HEK293 (cell line): ENCODE results near the gene COPS9.

Source experiments
- CTCF ChIA-PET: fragments of 350-600 bp; formaldehyde crosslinking; extraction: SDS; loops from one replicate; lab custom pipeline; 2021; ENCODE audit warnings: antibody characterized with exemption; lab: Yijun Ruan, JAX
- POLR2A ChIA-PET: fragments of 300-600 bp; formaldehyde crosslinking; extraction: SDS; loops from one replicate; lab custom pipeline; 2020; ENCODE audit warnings: antibody characterized with exemption, inconsistent platforms; lab: Yijun Ruan, JAX
- H3K27ac ChIP-seq: fragments of 200-500 bp; sonication (Bioruptor generic); 2 replicates; pipeline ENCODE4 v1.5.1; 2014; ENCODE audit warnings: low read depth, low read length, control low read depth, inconsistent platforms; ENCODE audit errors: extremely low read depth
- H3K36me3 ChIP-seq, 2 experiments: fragments of 200-500 bp in 1 of 2; sonication (Bioruptor generic) in 1 of 2; 1 replicate in 1 of 2; 2 replicates in 1 of 2; pipeline ENCODE4 v1.5.1; 2014 to 2017; ENCODE audit warnings: inconsistent platforms in 2 of 2, low read length in 2 of 2; ENCODE audit not compliant: control insufficient read depth in 2 of 2, insufficient read depth in 1 of 2
- H3K4me1 ChIP-seq: fragments of 200-500 bp; sonication (Bioruptor generic); 2 replicates; pipeline ENCODE4 v1.5.1; 2014; ENCODE audit warnings: mild to moderate bottlenecking, low read length, inconsistent platforms; ENCODE audit not compliant: control insufficient read depth, insufficient read depth
- H3K4me3 ChIP-seq: 2 replicates; pipeline ENCODE4 v1.5.1; 2011; ENCODE audit warnings: low read depth, mild to moderate bottlenecking, control low read depth, low read length, moderate library complexity
- H3K9me3 ChIP-seq: fragments of 200-500 bp; sonication (Bioruptor generic); 2 replicates; pipeline ENCODE4 v1.5.1; 2014; ENCODE audit warnings: low read depth, low read length, inconsistent platforms; ENCODE audit not compliant: control insufficient read depth, insufficient read depth
- KLF7 ChIP-seq: fragments of 450-650 bp; formaldehyde crosslinking; IDR thresholded peaks from 2 replicates; pipeline ENCODE4 v1.5.1; 2016; ENCODE audit warnings: missing biosample characterization, missing genetic modification characterization, borderline replicate concordance
- SETDB1 ChIP-seq: IDR thresholded peaks from one replicate; pipeline ENCODE4 v1.6.1; 2017; ENCODE audit warnings: mild to moderate bottlenecking, low read length, moderate library complexity, mixed read lengths; ENCODE audit not compliant: insufficient read length
- WT1 ChIP-seq: fragments of 450-650 bp; formaldehyde crosslinking; IDR thresholded peaks from 2 replicates; pipeline ENCODE4 v1.5.1; 2016; ENCODE audit warnings: missing biosample characterization, missing genetic modification characterization
- YY2 ChIP-seq: fragments of 450-650 bp; formaldehyde crosslinking; IDR thresholded peaks from 2 replicates; pipeline ENCODE4 v1.5.1; 2016; ENCODE audit warnings: missing biosample characterization, missing genetic modification characterization
- ZBTB11 ChIP-seq: fragments of 450-650 bp; formaldehyde crosslinking; conservative IDR thresholded peaks from 2 replicates; pipeline ENCODE4 v1.5.1; 2016; ENCODE audit warnings: low read depth, missing biosample characterization, missing genetic modification characterization
- ZNF121 ChIP-seq: fragments of 450-650 bp; formaldehyde crosslinking; IDR thresholded peaks from 2 replicates; pipeline ENCODE4 v1.5.1; 2016; ENCODE audit warnings: missing biosample characterization, missing genetic modification characterization
- ZNF24 ChIP-seq: fragments of 450-650 bp; formaldehyde crosslinking; IDR thresholded peaks from 2 replicates; pipeline ENCODE4 v1.5.1; 2016; ENCODE audit warnings: missing biosample characterization, missing genetic modification characterization
- ZNF280C ChIP-seq: fragments of 450-650 bp; formaldehyde crosslinking; IDR thresholded peaks from 2 replicates; pipeline ENCODE4 v1.5.1; 2016; ENCODE audit warnings: missing biosample characterization, missing genetic modification characterization
- ZNF335 ChIP-seq: fragments of 450-650 bp; formaldehyde crosslinking; conservative IDR thresholded peaks from 2 replicates; pipeline ENCODE4 v1.5.1; 2016; ENCODE audit warnings: missing biosample characterization, missing genetic modification characterization
- ZNF48 ChIP-seq: fragments of 450-650 bp; formaldehyde crosslinking; IDR thresholded peaks from 2 replicates; pipeline ENCODE4 v1.5.1; 2016; ENCODE audit warnings: missing biosample characterization, missing genetic modification characterization
- ZNF518A ChIP-seq: fragments of 450-650 bp; formaldehyde crosslinking; conservative IDR thresholded peaks from 2 replicates; pipeline ENCODE4 v1.5.1; 2016; ENCODE audit warnings: low read depth, missing biosample characterization, missing genetic modification characterization
- ZNF555 ChIP-seq: fragments of 450-650 bp; formaldehyde crosslinking; conservative IDR thresholded peaks from 2 replicates; pipeline ENCODE4 v1.5.1; 2017; ENCODE audit warnings: missing biosample characterization, mild to moderate bottlenecking, missing genetic modification characterization, inconsistent platforms
- ZNF596 ChIP-seq: fragments of 450-650 bp; IDR thresholded peaks from 2 replicates; pipeline ENCODE4 v1.5.0; 2018; ENCODE audit warnings: missing biosample characterization, mild to moderate bottlenecking, missing genetic modification characterization, moderate library complexity
- ZNF621 ChIP-seq: fragments of 450-650 bp; formaldehyde crosslinking; IDR thresholded peaks from 2 replicates; pipeline ENCODE4 v1.5.1; 2017; ENCODE audit warnings: missing biosample characterization, missing genetic modification characterization
- ZSCAN18 ChIP-seq: fragments of 450-650 bp; formaldehyde crosslinking; IDR thresholded peaks from 2 replicates; pipeline ENCODE4 v1.5.1; 2016; ENCODE audit warnings: missing biosample characterization, missing genetic modification characterization

Gene COPS9

GRCh38 chr2:240168041-240168440 is 31.9 kb upstream of the COPS9 start:
- POLR2A ChIA-PET = no interaction called here
- H3K27ac ChIP-seq = no peak overlapping the region
- H3K36me3 ChIP-seq = no peaks in the 10 kb centered on the region
- H3K9me3 ChIP-seq = no peaks in the 10 kb centered on the region
- no peak overlapping the region for H3K4me3 ChIP-seq
- H3K4me1 ChIP-seq = peaks cover 5% of the 10 kb centered on the region
- TF ChIP-seq ZBTB11 (tag by site-specific recombination) (no peak), ZNF48 (tag by site-specific recombination) (no peak), WT1 (tag by site-specific recombination) (no peak), ZNF596 (tag by site-specific recombination) (no peak), ZNF24 (no peak), KLF7 (tag by site-specific recombination) (no peak), ZNF280C (tag by site-specific recombination) (no peak), ZNF335 (tag by site-specific recombination) (no peak), ZSCAN18 (tag by site-specific recombination) (no peak), ZNF518A (tag by site-specific recombination) (no peak)
- CTCF ChIA-PET = no interaction called here

GRCh38 chr2:240167588-240167880 is 31.4 kb upstream of the COPS9 start:
- H3K9me3 ChIP-seq = no peaks in the 10 kb centered on the region
- POLR2A ChIA-PET = no interaction called here
- TF ChIP-seq ZNF621 (tag by site-specific recombination) = no peak
- no peak for TF ChIP-seq ZNF121 (tag by site-specific recombination)
- no peak for TF ChIP-seq YY2 (tag by site-specific recombination)
- TF ChIP-seq ZNF555 (tag by site-specific recombination) = no peak
- TF ChIP-seq SETDB1 = no peak
- peaks cover 5% of the 10 kb centered on the region for H3K4me1 ChIP-seq
- no peak overlapping the region for H3K27ac ChIP-seq
- H3K4me3 ChIP-seq = no peak overlapping the region
- no peaks in the 10 kb centered on the region for H3K36me3 ChIP-seq
- CTCF ChIA-PET = no interaction called here
